ENCODE data around the gene RUNX1. TPM values are rescaled to one million over a fixed set of nuclear protein-coding genes. Genes with fewer than 3 reads are reported as not detected.

The RUNX1 gene
- polyA plus RNA-seq, 1 of the 3 experiments (the other 2 are of a cell fraction): 17.1 TPM

GRCh38 chr21:34914239-34914638 is 134.9 kb downstream of the RUNX1 start:
- no peak for DNase-seq
- Histone ChIP-seq H3K9me3 (no peaks in the 10 kb centered on the region), H3F3A (replicated peaks; ENCODE audit: insufficient read depth) (peaks cover 4% of the 10 kb centered on the region), H3K4me1 (ENCODE audit: control insufficient read depth in 1 of 2, insufficient read depth in 2 of 2, low read depth in 1 of 2, low read length in 1 of 2) (peaks cover 3 to 5% of the 10 kb centered on the region in 2 experiments; a peak in 2 of 4 replicates), H3K9me2 (no peaks in the 10 kb centered on the region), H3K27ac (ENCODE audit: low read depth in 2 of 2, low read length in 1 of 2) (no peak overlapping the region), H3K9ac (no peak overlapping the region), H3K27me3 (ENCODE audit: insufficient read depth) (no peaks in the 10 kb centered on the region), H3K4me2 (no peak overlapping the region), H3K4me3 (ENCODE audit: low read depth in 2 of 2, low read length in 1 of 2) (no peak overlapping the region), H2AFZ (ENCODE audit: low read depth) (no peak overlapping the region), H3K36me3 (replicated peaks in 1 of 2; ENCODE audit: control insufficient read depth in 1 of 2, insufficient read depth in 2 of 2, low read length in 1 of 2) (no peaks in the 10 kb centered on the region), H3K79me2 (ENCODE audit: insufficient read depth) (no peaks in the 10 kb centered on the region), H4K20me1 (ENCODE audit: insufficient read depth) (no peaks in the 10 kb centered on the region)
- CTCF ChIA-PET: interaction anchor here (1.1 kb wide), 1 partner anchor 24 kb away, joined by 4 read pairs; no protein-coding TSS in a partner anchor
- POLR2A ChIA-PET: no interaction called here
- WGBS (ENCODE audit: low lambda C conversion rate): 84% methylated on average over 3 of the region's 3 CpGs
- no peak for TF ChIP-seq MEF2A (IDR thresholded peaks at IDR 0.05; ENCODE audit: borderline replicate concordance, low read depth)
- TF ChIP-seq ZBTB33 (IDR thresholded peaks at IDR 0.05; ENCODE audit: borderline replicate concordance, low read depth): no peak
- TF ChIP-seq NRF1 (IDR thresholded peaks at IDR 0.05; ENCODE audit: low read depth, low read length): no peak
- no peak for TF ChIP-seq RCOR1 (IDR thresholded peaks at IDR 0.05; ENCODE audit: low read length)
- TF ChIP-seq RAD21 (IDR thresholded peaks at IDR 0.05; ENCODE audit: low read length): no peak
- TF ChIP-seq RFX5 (IDR thresholded peaks at IDR 0.05; ENCODE audit: low read length): no peak
- TF ChIP-seq MAX (IDR thresholded peaks at IDR 0.05; ENCODE audit: low read depth): no peak
- TF ChIP-seq RXRA (IDR thresholded peaks at IDR 0.05; ENCODE audit: borderline replicate concordance, low read depth): no peak
- TF ChIP-seq EZH2phosphoT487 (IDR thresholded peaks at IDR 0.05; ENCODE audit: borderline replicate concordance, low read depth): no peak
- no peak for TF ChIP-seq GABPA (IDR thresholded peaks at IDR 0.05; ENCODE audit: low read depth)
- no peak for TF ChIP-seq FOXJ3 (CRISPR knock-in tag; IDR thresholded peaks at IDR 0.05)
- no peak for TF ChIP-seq JUND (IDR thresholded peaks at IDR 0.05)
- no peak for TF ChIP-seq FOXM1 (IDR thresholded peaks at IDR 0.05; ENCODE audit: low read depth)

- CTCF ChIA-PET: interaction anchor here (1.1 kb wide), 1 partner anchor 24 kb away, joined by 4 read pairs; no protein-coding TSS in a partner anchor
- H3K27ac ChIP-seq (ENCODE audit: low read depth in 2 of 2, low read length in 1 of 2): no peak overlapping the region
These were observed 135.3 kb downstream of the RUNX1 start for GRCh38 chr21:34913811-34914210.

More at GRCh38 chr21:34913811-34914210, 135.3 kb downstream of the RUNX1 start:
- no peak for DNase-seq
- Histone ChIP-seq H2AFZ (ENCODE audit: low read depth) (no peak overlapping the region), H3K4me1 (ENCODE audit: control insufficient read depth in 1 of 2, insufficient read depth in 2 of 2, low read depth in 1 of 2, low read length in 1 of 2) (peaks cover 3 to 5% of the 10 kb centered on the region in 2 experiments; a peak in 2 of 4 replicates), H3K4me3 (ENCODE audit: low read depth in 2 of 2, low read length in 1 of 2) (no peak overlapping the region), H3K79me2 (ENCODE audit: insufficient read depth) (no peaks in the 10 kb centered on the region), H4K20me1 (ENCODE audit: insufficient read depth) (no peaks in the 10 kb centered on the region), H3K36me3 (replicated peaks in 1 of 2; ENCODE audit: control insufficient read depth in 1 of 2, insufficient read depth in 2 of 2, low read length in 1 of 2) (no peaks in the 10 kb centered on the region), H3K9me2 (no peaks in the 10 kb centered on the region), H3K9me3 (no peaks in the 10 kb centered on the region), H3K4me2 (no peak overlapping the region), H3F3A (replicated peaks; ENCODE audit: insufficient read depth) (peaks cover 4% of the 10 kb centered on the region), H3K9ac (no peak overlapping the region), H3K27me3 (ENCODE audit: insufficient read depth) (no peaks in the 10 kb centered on the region)
- POLR2A ChIA-PET: no interaction called here
- TF ChIP-seq RXRA (IDR thresholded peaks at IDR 0.05; ENCODE audit: borderline replicate concordance, low read depth) (no peak), MAX (IDR thresholded peaks at IDR 0.05; ENCODE audit: low read depth) (no peak), CTCF (IDR thresholded peaks at IDR 0.05) (no peak), TCF12 (IDR thresholded peaks at IDR 0.05) (peak; percentile 38; the same call in 1 of the 2 replicates), PBX3 (IDR thresholded peaks at IDR 0.05) (0 out of 2 replicates have a peak, but pooled peaks have one; percentile 10), USF1 (IDR thresholded peaks at IDR 0.05; ENCODE audit: borderline replicate concordance, low read depth) (no peak), ZBTB33 (IDR thresholded peaks at IDR 0.05; ENCODE audit: borderline replicate concordance, low read depth) (no peak), SMC3 (IDR thresholded peaks at IDR 0.05; ENCODE audit: low read depth, low read length) (no peak)
- WGBS (ENCODE audit: low lambda C conversion rate): 57% methylated on average over 5 of the region's 5 CpGs
